Lung (tissue), 12 donors: ENCODE results near the gene PDP2. TPM values are rescaled to one million over a fixed set of nuclear protein-coding genes. Genes with fewer than 3 reads are reported as not detected.

Source experiments
- ATAC-seq: fragments of 200-7000 bp; cut with Tn5 transposase; one replicate; pipeline ENCODE4 v1.9.1; 2020; ENCODE audit warnings: moderate number of reproducible peaks; ENCODE audit not compliant: insufficient read depth, low FRiP score
- DNase-seq, 3 donors: peaks; one replicate each; pipeline ENCODE4 v3.0.0-alpha.2; 2013 to 2017
- H3K27ac ChIP-seq, 2 donors: one replicate each; pipeline ENCODE4 v1.5.1; 2013; ENCODE audit warnings: mild to moderate bottlenecking in 2 of 2, moderate library complexity in 2 of 2, control low read depth in 1 of 2, inconsistent platforms in 1 of 2, low read depth in 1 of 2, low read length in 1 of 2
- H3K27me3 ChIP-seq, 3 donors: one replicate each; pipeline ENCODE4 v1.5.1; 2013; ENCODE audit warnings: low read length in 2 of 3; ENCODE audit not compliant: control insufficient read depth in 3 of 3, insufficient read depth in 3 of 3
- H3K36me3 ChIP-seq, 4 donors: one replicate each; pipeline ENCODE4 v1.5.1; 2013; ENCODE audit warnings: low read length in 4 of 4, mild to moderate bottlenecking in 1 of 4, moderate library complexity in 1 of 4; ENCODE audit not compliant: control insufficient read depth in 4 of 4, insufficient read depth in 4 of 4
- H3K4me1 ChIP-seq, 5 donors: one replicate each; pipeline ENCODE4 v1.5.1; 2013; ENCODE audit warnings: low read length in 5 of 5, mild to moderate bottlenecking in 2 of 5, moderate library complexity in 1 of 5; ENCODE audit not compliant: control insufficient read depth in 5 of 5, insufficient read depth in 5 of 5
- H3K4me3 ChIP-seq: one replicate; pipeline ENCODE4 v1.5.1; 2013; ENCODE audit warnings: mild to moderate bottlenecking, control low read depth, moderate library complexity
- H3K9ac ChIP-seq, 2 donors: one replicate each; pipeline ENCODE4 v1.5.1; 2013; ENCODE audit warnings: low read length in 2 of 2, control low read depth in 1 of 2; ENCODE audit not compliant: insufficient read depth in 1 of 2
- H3K9me3 ChIP-seq, 4 donors: one replicate each; pipeline ENCODE4 v1.5.1; 2013; ENCODE audit warnings: low read length in 3 of 4, mild to moderate bottlenecking in 1 of 4, moderate library complexity in 1 of 4; ENCODE audit not compliant: control insufficient read depth in 4 of 4, insufficient read depth in 3 of 4
- CTCF ChIP-seq: IDR thresholded peaks from 2 replicates; pipeline ENCODE4 v1.5.1; 2012; ENCODE audit warnings: mild to moderate bottlenecking; ENCODE audit errors: control extremely low read depth, extremely low read depth
- WGBS, 2 donors: extraction: QIAGEN DNeasy Blood & Tissue Kit; methylation state at CpG; one replicate each; pipeline ENCODE4 v1.1.7; 2013; 5-methylcytosine and 5-hydroxymethylcytosine counted together
- polyA plus RNA-seq, 2 donors: library from polyadenylated mRNA; stranded (reverse); fragments of 200-250 nt; gene quantifications; one replicate each; pipeline ENCODE4 v1.2.1, GENCODE V29; 2013
- total RNA-seq, 2 donors: library from RNA; depleted of rRNA in 1 of 2; stranded (reverse); fragments of >200 nt in 1 of 2; gene quantifications; one replicate each; pipeline ENCODE4 v1.2.1, GENCODE V29; 2014 to 2021
- donor health status: control.
- donor health status: control.
- donor health status: Bipolar disorder and iron deficiency.
- donor health status: healthy.
- donor health status: DM: yes; HTN: yes; CAD: no.

Gene PDP2
- total and polyA plus RNA-seq, 4 donors: 4.5 to 23.0 (median 13.1) TPM

GRCh38 chr16:66881560-66881959 is 1.2 kb downstream of the PDP2 start:
- DNase-seq (no peak), ATAC-seq (no peak)
- H3K27me3 ChIP-seq: no peaks in the 10 kb centered on the region
- 71 to 90% methylated on average over 2 of the region's 2 CpGs for WGBS, 2 donors
- peaks cover 0 to 19% (median 14%) of the 10 kb centered on the region in 4 donors for H3K36me3 ChIP-seq
- no peak overlapping the region for H3K9ac ChIP-seq
- H3K4me1 ChIP-seq: peaks cover 0 to 10% (median 3%) of the 10 kb centered on the region in 5 donors
- no peak overlapping the region for H3K4me3 ChIP-seq
- TF ChIP-seq CTCF: no peak
- H3K27ac ChIP-seq: no peak overlapping the region
- H3K9me3 ChIP-seq: no peaks in the 10 kb centered on the region

DNA sequence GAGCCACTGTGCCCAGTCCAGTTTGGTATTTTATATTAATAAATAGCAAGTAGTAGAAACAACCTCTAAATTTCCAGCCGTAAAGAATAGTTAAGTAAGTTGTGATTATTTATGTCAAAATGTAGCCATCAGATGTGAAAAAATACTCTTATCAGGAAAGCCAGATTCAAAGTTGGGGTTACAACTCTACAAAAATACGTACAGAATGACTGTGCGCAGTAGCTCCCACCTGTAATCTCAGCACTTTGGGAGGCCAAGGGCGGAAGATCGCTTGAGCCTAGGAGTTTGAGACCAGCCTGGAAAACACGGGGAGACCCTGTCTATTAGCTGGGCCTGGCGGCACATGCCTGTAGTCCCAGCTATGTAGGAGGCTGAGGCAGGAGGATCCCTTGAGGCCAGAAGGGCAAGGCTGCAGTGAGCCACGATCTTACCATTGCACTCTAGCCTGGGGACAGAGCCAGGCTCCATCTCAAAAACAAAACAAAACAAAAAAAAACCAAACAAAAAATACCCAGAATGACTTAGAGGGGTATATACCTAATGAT is 1.7 kb downstream of the PDP2 start:
- Histone ChIP-seq H3K36me3 (peaks cover 0 to 24% (median 16%) of the 10 kb centered on the region in 4 donors), H3K27ac (no peak overlapping the region), H3K4me3 (no peak overlapping the region), H3K9me3 (no peaks in the 10 kb centered on the region), H3K27me3 (no peaks in the 10 kb centered on the region), H3K4me1 (peaks cover 0 to 10% (median 5%) of the 10 kb centered on the region in 5 donors), H3K9ac (no peak overlapping the region)
- 92 to 93% methylated on average over 8 of the region's 8 CpGs for WGBS, 2 donors
- no peak for TF ChIP-seq CTCF
- ATAC-seq (no peak), DNase-seq (no peak)

GRCh38 chr16:66882702-66883101 is 2.4 kb downstream of the PDP2 start:
- Histone ChIP-seq H3K9me3 (no peaks in the 10 kb centered on the region), H3K27ac (peak overlapping the region in 1 of 2 donors; percentile 57), H3K4me1 (peaks cover 0 to 10% (median 5%) of the 10 kb centered on the region in 5 donors), H3K9ac (no peak overlapping the region), H3K27me3 (no peaks in the 10 kb centered on the region), H3K36me3 (peaks cover 0 to 24% (median 16%) of the 10 kb centered on the region in 4 donors), H3K4me3 (no peak overlapping the region)
- no peak for TF ChIP-seq CTCF
- ATAC-seq: no peak
- WGBS, 2 donors: 90 to 94% methylated on average over 3 of the region's 3 CpGs
- DNase-seq: no peak

- peaks cover 0 to 24% (median 16%) of the 10 kb centered on the region in 4 donors for H3K36me3 ChIP-seq
- H3K9ac ChIP-seq: no peak overlapping the region
- H3K9me3 ChIP-seq: no peaks in the 10 kb centered on the region
- ATAC-seq (no peak), DNase-seq (no peak)
- TF ChIP-seq CTCF: no peak
- WGBS, 2 donors: 91 to 93% methylated on average over 12 of the region's 12 CpGs
- H3K27me3 ChIP-seq: no peaks in the 10 kb centered on the region
- H3K27ac ChIP-seq: no peak overlapping the region
- peaks cover 0 to 5% (median 0%) of the 10 kb centered on the region in 5 donors for H3K4me1 ChIP-seq
- H3K4me3 ChIP-seq: no peak overlapping the region
These were observed 5.2 kb downstream of the PDP2 start for GRCh38 chr16:66885491-66885890.
